B cell (primary cell): Measurements from ENCODE around the gene KIF26B.

ENCODE experiments used
- EZH2 ChIP-seq: IDR thresholded peaks from 2 replicates; pipeline ENCODE4 v1.6.1; 2012; ENCODE audit warnings: borderline replicate concordance, low read depth, mild to moderate bottlenecking, moderate library complexity, low read length; ENCODE audit not compliant: insufficient read depth, poor library complexity, severe bottlenecking
- TF ChIP-seq, protein P1 (sequence below): fragments of 200-600 bp; IDR thresholded peaks from one replicate; pipeline ENCODE4 v1.8.0; 2022; ENCODE audit warnings: antibody characterized with exemption, mild to moderate bottlenecking

DNA sequence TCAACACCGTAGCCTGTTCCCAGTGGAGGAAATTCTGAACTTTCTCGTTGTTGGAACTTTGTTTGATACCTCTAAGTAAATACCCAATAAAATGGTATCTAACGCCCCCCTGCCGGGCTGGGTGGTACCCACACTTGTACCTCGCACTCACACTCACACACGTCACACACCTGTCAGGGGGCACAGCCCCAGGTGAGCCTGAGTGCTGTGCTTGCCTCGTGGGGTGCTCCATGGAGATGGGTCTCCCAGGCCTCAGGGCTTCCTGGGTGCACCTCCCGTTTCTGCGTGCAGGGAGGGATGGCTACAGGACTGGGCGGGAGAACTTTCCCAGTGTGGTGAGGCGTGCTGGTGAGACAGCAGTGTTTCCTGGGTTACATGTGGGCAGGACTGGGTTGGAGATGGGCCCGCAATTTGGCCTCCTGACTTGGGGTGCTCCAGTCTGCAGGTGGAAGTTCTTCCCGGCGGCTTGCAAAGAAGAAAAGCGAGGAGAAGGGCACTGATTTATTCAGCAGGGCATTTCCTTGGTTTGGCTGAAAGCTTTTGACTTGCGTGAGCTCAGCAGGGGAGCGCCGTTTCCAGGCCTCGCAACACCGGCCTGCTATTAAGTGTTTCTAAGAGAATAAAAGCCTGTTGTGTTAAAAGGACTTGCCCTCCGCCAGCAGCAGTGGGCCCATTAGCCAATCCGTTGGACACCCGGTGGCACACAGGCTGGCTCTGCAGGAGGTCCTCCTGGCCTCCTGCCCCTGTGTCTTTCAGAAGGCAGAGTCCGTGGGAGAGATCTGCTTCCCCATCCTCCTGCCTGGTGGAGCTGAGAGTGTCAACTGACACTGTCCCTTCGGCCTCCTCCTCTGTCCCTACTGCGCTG, 79.7 kb downstream of the KIF26B start:
- TF ChIP-seq, protein P1, sequence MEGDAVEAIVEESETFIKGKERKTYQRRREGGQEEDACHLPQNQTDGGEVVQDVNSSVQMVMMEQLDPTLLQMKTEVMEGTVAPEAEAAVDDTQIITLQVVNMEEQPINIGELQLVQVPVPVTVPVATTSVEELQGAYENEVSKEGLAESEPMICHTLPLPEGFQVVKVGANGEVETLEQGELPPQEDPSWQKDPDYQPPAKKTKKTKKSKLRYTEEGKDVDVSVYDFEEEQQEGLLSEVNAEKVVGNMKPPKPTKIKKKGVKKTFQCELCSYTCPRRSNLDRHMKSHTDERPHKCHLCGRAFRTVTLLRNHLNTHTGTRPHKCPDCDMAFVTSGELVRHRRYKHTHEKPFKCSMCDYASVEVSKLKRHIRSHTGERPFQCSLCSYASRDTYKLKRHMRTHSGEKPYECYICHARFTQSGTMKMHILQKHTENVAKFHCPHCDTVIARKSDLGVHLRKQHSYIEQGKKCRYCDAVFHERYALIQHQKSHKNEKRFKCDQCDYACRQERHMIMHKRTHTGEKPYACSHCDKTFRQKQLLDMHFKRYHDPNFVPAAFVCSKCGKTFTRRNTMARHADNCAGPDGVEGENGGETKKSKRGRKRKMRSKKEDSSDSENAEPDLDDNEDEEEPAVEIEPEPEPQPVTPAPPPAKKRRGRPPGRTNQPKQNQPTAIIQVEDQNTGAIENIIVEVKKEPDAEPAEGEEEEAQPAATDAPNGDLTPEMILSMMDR = no peak
- TF ChIP-seq EZH2 = no peak
